ENCODE data around the gene OPCML.

- TF ChIP-seq, protein P1, sequence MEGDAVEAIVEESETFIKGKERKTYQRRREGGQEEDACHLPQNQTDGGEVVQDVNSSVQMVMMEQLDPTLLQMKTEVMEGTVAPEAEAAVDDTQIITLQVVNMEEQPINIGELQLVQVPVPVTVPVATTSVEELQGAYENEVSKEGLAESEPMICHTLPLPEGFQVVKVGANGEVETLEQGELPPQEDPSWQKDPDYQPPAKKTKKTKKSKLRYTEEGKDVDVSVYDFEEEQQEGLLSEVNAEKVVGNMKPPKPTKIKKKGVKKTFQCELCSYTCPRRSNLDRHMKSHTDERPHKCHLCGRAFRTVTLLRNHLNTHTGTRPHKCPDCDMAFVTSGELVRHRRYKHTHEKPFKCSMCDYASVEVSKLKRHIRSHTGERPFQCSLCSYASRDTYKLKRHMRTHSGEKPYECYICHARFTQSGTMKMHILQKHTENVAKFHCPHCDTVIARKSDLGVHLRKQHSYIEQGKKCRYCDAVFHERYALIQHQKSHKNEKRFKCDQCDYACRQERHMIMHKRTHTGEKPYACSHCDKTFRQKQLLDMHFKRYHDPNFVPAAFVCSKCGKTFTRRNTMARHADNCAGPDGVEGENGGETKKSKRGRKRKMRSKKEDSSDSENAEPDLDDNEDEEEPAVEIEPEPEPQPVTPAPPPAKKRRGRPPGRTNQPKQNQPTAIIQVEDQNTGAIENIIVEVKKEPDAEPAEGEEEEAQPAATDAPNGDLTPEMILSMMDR (IDR thresholded peaks at IDR 0.05): no peak
- TF ChIP-seq POLR2A (IDR thresholded peaks at IDR 0.05): no peak
Observed at GRCh38 chr11:132771746-132772145, 760.6 kb downstream of the OPCML start.

Data from prostate gland (tissue), 2 donors.